ENCODE results near the gene NUBP2. TPM values are rescaled to one million over a fixed set of nuclear protein-coding genes. Genes with fewer than 3 reads are reported as not detected.

NUBP2 gene
- total and polyA plus RNA-seq, 2 donors (not counting 3 experiments of a cell fraction or from before 2014, with no cell fraction given), result 55.0 to 69.6 TPM

- Histone ChIP-seq H3K9ac (replicated peaks; ENCODE audit: extremely low read depth, insufficient read depth, low read length) (no peak overlapping the region), H2AFZ (ENCODE audit: low read depth, low read length) (no peak overlapping the region), H3K9me3 (replicated peaks; ENCODE audit: control insufficient read depth, insufficient read depth, low read length) (no peaks in the 10 kb centered on the region), H4K20me1 (replicated peaks; ENCODE audit: control insufficient read depth, extremely low read depth, insufficient read depth, low read length) (no peaks in the 10 kb centered on the region), H3K36me3 (ENCODE audit: control insufficient read depth in 2 of 2, extremely low read depth in 1 of 2, insufficient read depth in 2 of 2, low read length in 2 of 2) (peaks cover 5 to 58% of the 10 kb centered on the region in 2 experiments), H3K4me3 (replicated peaks in 1 of 3; ENCODE audit: insufficient read depth in 1 of 3, low read depth in 1 of 3, low read length in 3 of 3) (no peak overlapping the region), H3K27ac (ENCODE audit: insufficient read depth, low read depth, low read length) (no peak overlapping the region), H3K79me2 (ENCODE audit: control insufficient read depth, insufficient read depth, low read length) (no peaks in the 10 kb centered on the region), H3K9me1 (replicated peaks; ENCODE audit: control insufficient read depth, extremely low read depth, insufficient read depth, low read length) (no peaks in the 10 kb centered on the region), H3K4me2 (ENCODE audit: insufficient read depth, low read length) (no peak overlapping the region), H3K4me1 (ENCODE audit: control insufficient read depth, extremely low read depth, insufficient read depth, low read length) (no peaks in the 10 kb centered on the region), H3K27me3 (ENCODE audit: control insufficient read depth in 2 of 2, insufficient read depth in 2 of 2, low read length in 2 of 2) (no peaks in the 10 kb centered on the region)
- intact Hi-C loops (cut with micrococcal nuclease) (no loop called here), dilution Hi-C loops (cut with MboI; ENCODE audit: extremely low pct_ligation_motif_present, low sequenced_read_pairs) (no loop called here)
- no TSS peak for BruUV-seq (replicated peaks)
- CTCF ChIA-PET, result interaction anchor here (0.9 kb wide), 1 partner anchor 59 kb away, joined by 3 read pairs; no protein-coding TSS in a partner anchor
- TF ChIP-seq JUN (IDR thresholded peaks at IDR 0.05; ENCODE audit: borderline replicate concordance, insufficient read depth, insufficient read length, low read depth) (no peak), CTCF (IDR thresholded peaks at IDR 0.05; ENCODE audit: extremely low read depth in 1 of 2, insufficient read depth in 1 of 2, low read depth in 1 of 2, low read length in 2 of 2) (no peak), MYC (IDR thresholded peaks at IDR 0.05; ENCODE audit: low read depth, low read length) (no peak), FOS (IDR thresholded peaks at IDR 0.05; ENCODE audit: borderline replicate concordance, insufficient read depth, low read length) (no peak), GATA2 (IDR thresholded peaks at IDR 0.05; ENCODE audit: insufficient read depth, insufficient read length, low read depth, low read length) (no peak), EZH2 (IDR thresholded peaks at IDR 0.05; ENCODE audit: borderline replicate concordance, low read depth, low read length, severe bottlenecking) (no peak), MAX (IDR thresholded peaks at IDR 0.05; ENCODE audit: insufficient read depth, insufficient read length) (no peak), POLR2AphosphoS5 (IDR thresholded peaks at IDR 0.05; ENCODE audit: insufficient read depth, low read depth, low read length) (no peak), POLR2A (IDR thresholded peaks at IDR 0.05; ENCODE audit: low read depth, low read length) (no peak)
- DNase-seq (ENCODE audit: low read depth, low spot score), result no peak
- FAIRE-seq, result no peak
- POLR2A ChIA-PET, result no interaction called here
These were observed 19.8 kb upstream of the NUBP2 start for GRCh38 chr16:1762879-1763520.
